CD14-positive monocyte (primary cell): ENCODE data around the gene JPH2. TPM values are rescaled to one million over a fixed set of nuclear protein-coding genes. Genes with fewer than 3 reads are reported as not detected.

Experiments
- DNase-seq, 3 donors: peaks; one replicate each; pipeline ENCODE4 v3.0.0-alpha.2; 2011 to 2022
- H2AFZ ChIP-seq: 2 replicates; pipeline ENCODE4 v1.6.0; 2012; ENCODE audit warnings: mild to moderate bottlenecking, low read depth, low read length, inconsistent platforms; ENCODE audit not compliant: insufficient read depth, poor library complexity, severe bottlenecking
- H3K27ac ChIP-seq, 2 donors: 1 replicate in 1 of 2; 2 replicates in 1 of 2; pipeline ENCODE4 v1.5.1; 2012 to 2013; ENCODE audit warnings: low read length in 2 of 2, control low read depth in 1 of 2, inconsistent platforms in 1 of 2, low read depth in 1 of 2, mild to moderate bottlenecking in 1 of 2
- H3K27me3 ChIP-seq, 2 donors: one replicate each; pipeline versions ENCODE4 v1.6.0 to v1.6.1; 2011 to 2013; ENCODE audit warnings: low read length in 2 of 2; ENCODE audit not compliant: control insufficient read depth in 2 of 2, insufficient read depth in 2 of 2
- H3K36me3 ChIP-seq, 2 donors: replicated peaks in 1 of 2; 1 replicate in 1 of 2; 2 replicates in 1 of 2; pipeline versions ENCODE4 v1.5.1 to v1.6.1; 2012 to 2013; ENCODE audit warnings: low read length in 2 of 2, control low read depth in 1 of 2, inconsistent platforms in 1 of 2, mild to moderate bottlenecking in 1 of 2; ENCODE audit not compliant: insufficient read depth in 2 of 2, control insufficient read depth in 1 of 2
- H3K4me1 ChIP-seq, 2 donors: 1 replicate in 1 of 2; 2 replicates in 1 of 2; pipeline versions ENCODE4 v1.5.1 to v1.6.1; 2012 to 2013; ENCODE audit warnings: low read length in 2 of 2, control low read depth in 1 of 2, inconsistent platforms in 1 of 2, mild to moderate bottlenecking in 1 of 2, moderate library complexity in 1 of 2; ENCODE audit not compliant: insufficient read depth in 2 of 2, control insufficient read depth in 1 of 2
- H3K4me2 ChIP-seq: replicated peaks from 2 replicates; pipeline ENCODE3; 2012; ENCODE audit warnings: low read length, moderate library complexity, mild to moderate bottlenecking; ENCODE audit not compliant: poor library complexity, severe bottlenecking; ENCODE audit errors: extremely low read depth
- H3K4me3 ChIP-seq, 3 experiments: fragments of 200-600 bp in 1 of 3; sonication (generic) in 1 of 3; replicated peaks in 1 of 3; 1 replicate in 2 of 3; 2 replicates in 1 of 3; pipeline ENCODE4 v1.5.1; 2011 to 2013; ENCODE audit warnings: low read length in 3 of 3, mild to moderate bottlenecking in 3 of 3, control low read depth in 2 of 3, low read depth in 2 of 3, inconsistent platforms in 1 of 3, moderate library complexity in 1 of 3
- H3K79me2 ChIP-seq: 2 replicates; pipeline ENCODE4 v1.6.0; 2012; ENCODE audit warnings: mild to moderate bottlenecking, control low read depth, inconsistent platforms, low read length, moderate library complexity; ENCODE audit not compliant: insufficient read depth
- H3K9ac ChIP-seq: 2 replicates; pipeline ENCODE4 v1.6.0; 2017; ENCODE audit warnings: low read length, mild to moderate bottlenecking; ENCODE audit not compliant: insufficient read depth, poor library complexity, severe bottlenecking
- H3K9me3 ChIP-seq, 2 donors: replicated peaks in 1 of 2; 1 replicate in 1 of 2; 2 replicates in 1 of 2; pipeline versions ENCODE4 v1.5.1 to v1.6.1; 2012 to 2013; ENCODE audit warnings: low read length in 2 of 2, control low read depth in 1 of 2; ENCODE audit not compliant: control insufficient read depth in 1 of 2, insufficient read depth in 1 of 2
- H4K20me1 ChIP-seq: 2 replicates; pipeline ENCODE4 v1.6.0; 2012; ENCODE audit warnings: mild to moderate bottlenecking, low read length, control low read depth, moderate library complexity; ENCODE audit not compliant: insufficient read depth
- H3K27ac Mint-ChIP-seq, 7 donors: one replicate each; pipeline ENCODE4 v1.8.0; 2020; ENCODE audit warnings: mild to moderate bottlenecking in 7 of 7, mixed read lengths in 7 of 7, moderate library complexity in 6 of 7, inconsistent platforms in 2 of 7
- H3K27me3 Mint-ChIP-seq, 3 donors: one replicate each; pipeline ENCODE4 v1.8.0; 2021 to 2022; ENCODE audit warnings: low read depth in 3 of 3, mild to moderate bottlenecking in 3 of 3, mixed read lengths in 3 of 3, moderate library complexity in 3 of 3, inconsistent platforms in 1 of 3
- H3K36me3 Mint-ChIP-seq, 2 donors: one replicate each; pipeline ENCODE4 v1.8.0; 2020; ENCODE audit warnings: mixed read lengths in 2 of 2, inconsistent platforms in 1 of 2, mild to moderate bottlenecking in 1 of 2
- H3K4me1 Mint-ChIP-seq: one replicate; pipeline ENCODE4 v1.8.0; 2020; ENCODE audit warnings: mild to moderate bottlenecking, mixed read lengths
- H3K4me3 Mint-ChIP-seq, 2 donors: one replicate each; pipeline ENCODE4 v1.8.0; 2020; ENCODE audit warnings: mild to moderate bottlenecking in 2 of 2, mixed read lengths in 2 of 2, moderate library complexity in 1 of 2
- H3K9me3 Mint-ChIP-seq, 7 donors: one replicate each; pipeline ENCODE4 v1.8.0; 2020 to 2022; ENCODE audit warnings: mixed read lengths in 7 of 7, mild to moderate bottlenecking in 6 of 7, moderate library complexity in 6 of 7, inconsistent platforms in 2 of 7
- WGBS: methylation state at CpG from one replicate; pipeline ENCODE4 v1.1.5; 2013; ENCODE audit warnings: missing lambda C conversion rate; ENCODE audit not compliant: insufficient coverage; 5-methylcytosine and 5-hydroxymethylcytosine counted together
- intact Hi-C, 2 donors: fragments of 100-400 bp; cut with micrococcal nuclease; formaldehyde crosslinking; loops; one replicate each; pipeline versions ENCODE4 v1.15.0 to v1.15.1; 2023
- polyA plus RNA-seq, 3 donors: library from polyadenylated mRNA; depleted of rRNA in 1 of 3; unstranded in 2 of 3; stranded (reverse) in 1 of 3; fragments of 300-500 nt in 2 of 3; fragments of >200 nt in 1 of 3; fragmentation: Illumina TruSeq in 2 of 3; gene quantifications; 1 replicate in 2 of 3; 2 replicates in 1 of 3; pipeline ENCODE4 v1.2.3, GENCODE V29; 2012 to 2021
- TF ChIP-seq, protein P1 (sequence below): fragments of 200-600 bp; IDR thresholded peaks from one replicate; pipeline ENCODE4 v1.8.0; 2022; ENCODE audit warnings: antibody characterized with exemption, mild to moderate bottlenecking

Gene JPH2
- polyA plus RNA-seq, 3 donors: not detected

DNA sequence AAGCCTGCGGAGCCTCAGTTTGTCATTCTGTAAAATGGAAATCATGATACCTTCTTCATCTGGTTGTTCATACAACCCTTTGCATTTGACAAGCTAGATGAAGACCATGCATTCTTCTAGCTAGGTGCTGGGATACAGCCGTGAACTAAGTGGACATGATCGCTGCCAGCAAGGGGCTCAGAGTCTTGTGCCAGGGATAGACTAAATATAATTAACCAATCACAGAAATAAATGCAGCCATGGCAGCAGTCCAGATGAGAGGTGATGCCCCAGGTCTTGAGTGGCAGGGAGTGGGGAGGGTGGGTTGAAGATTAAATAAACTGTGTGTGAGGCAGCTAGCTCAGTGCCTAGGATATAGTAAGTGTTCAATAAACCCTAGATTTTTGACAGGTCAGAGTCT, 19.3 kb downstream of the JPH2 start:
- H3K27me3 ChIP-seq: peaks cover 24% of the 10 kb centered on the region in 2 donors
- H3K4me1 ChIP-seq: no peaks in the 10 kb centered on the region
- 100% methylated on average over 1 of the region's 3 CpGs for WGBS
- no peak overlapping the region for H3K9ac ChIP-seq
- H3K4me1 Mint-ChIP-seq: no peaks in the 10 kb centered on the region
- no peaks in the 10 kb centered on the region for H3K79me2 ChIP-seq
- peaks cover 0 to 4% (median 0%) of the 10 kb centered on the region in 7 donors for H3K9me3 Mint-ChIP-seq
- intact Hi-C loops: no loop called here
- no peak overlapping the region for H3K27ac ChIP-seq
- no peaks in the 10 kb centered on the region for H4K20me1 ChIP-seq
- H3K9me3 ChIP-seq: no peaks in the 10 kb centered on the region
- no peak overlapping the region for H3K4me2 ChIP-seq
- no peaks in the 10 kb centered on the region for H3K36me3 ChIP-seq
- DNase-seq: no peak
- no peak overlapping the region for H3K27ac Mint-ChIP-seq
- TF ChIP-seq, protein P1, sequence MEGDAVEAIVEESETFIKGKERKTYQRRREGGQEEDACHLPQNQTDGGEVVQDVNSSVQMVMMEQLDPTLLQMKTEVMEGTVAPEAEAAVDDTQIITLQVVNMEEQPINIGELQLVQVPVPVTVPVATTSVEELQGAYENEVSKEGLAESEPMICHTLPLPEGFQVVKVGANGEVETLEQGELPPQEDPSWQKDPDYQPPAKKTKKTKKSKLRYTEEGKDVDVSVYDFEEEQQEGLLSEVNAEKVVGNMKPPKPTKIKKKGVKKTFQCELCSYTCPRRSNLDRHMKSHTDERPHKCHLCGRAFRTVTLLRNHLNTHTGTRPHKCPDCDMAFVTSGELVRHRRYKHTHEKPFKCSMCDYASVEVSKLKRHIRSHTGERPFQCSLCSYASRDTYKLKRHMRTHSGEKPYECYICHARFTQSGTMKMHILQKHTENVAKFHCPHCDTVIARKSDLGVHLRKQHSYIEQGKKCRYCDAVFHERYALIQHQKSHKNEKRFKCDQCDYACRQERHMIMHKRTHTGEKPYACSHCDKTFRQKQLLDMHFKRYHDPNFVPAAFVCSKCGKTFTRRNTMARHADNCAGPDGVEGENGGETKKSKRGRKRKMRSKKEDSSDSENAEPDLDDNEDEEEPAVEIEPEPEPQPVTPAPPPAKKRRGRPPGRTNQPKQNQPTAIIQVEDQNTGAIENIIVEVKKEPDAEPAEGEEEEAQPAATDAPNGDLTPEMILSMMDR: no peak
- H3K4me3 ChIP-seq: no peak overlapping the region
- H2AFZ ChIP-seq: no peak overlapping the region
- peaks cover 18 to 28% (median 27%) of the 10 kb centered on the region in 3 donors for H3K27me3 Mint-ChIP-seq
- H3K4me3 Mint-ChIP-seq: no peak overlapping the region
- no peaks in the 10 kb centered on the region for H3K36me3 Mint-ChIP-seq

DNA sequence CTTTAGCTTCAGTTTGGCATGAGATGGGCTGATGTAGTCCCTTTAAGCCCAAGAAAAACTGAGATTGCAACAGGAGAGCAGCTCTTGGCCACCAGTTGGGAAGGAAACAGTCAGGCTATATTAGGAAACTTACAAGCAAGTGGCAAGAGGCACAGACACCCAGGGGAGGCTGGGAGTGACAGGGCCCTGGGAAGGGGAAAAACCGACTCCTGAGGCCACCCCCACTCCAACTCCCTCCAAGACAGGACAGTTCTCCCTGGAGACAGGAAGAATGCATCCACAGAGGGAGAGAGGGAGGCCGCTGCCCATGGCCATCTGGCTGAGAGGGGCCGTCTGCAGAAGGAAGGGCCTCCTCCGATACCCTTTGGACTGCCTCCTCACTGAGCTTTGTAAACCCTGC, 20.5 kb downstream of the JPH2 start:
- H3K4me1 Mint-ChIP-seq: no peaks in the 10 kb centered on the region
- H3K9ac ChIP-seq: no peak overlapping the region

More for the DNA sequence above, 20.5 kb downstream of the JPH2 start:
- no peaks in the 10 kb centered on the region for H3K36me3 ChIP-seq
- Mint-ChIP-seq H3K36me3 (no peaks in the 10 kb centered on the region), H3K9me3 (peaks cover 0 to 4% (median 0%) of the 10 kb centered on the region in 7 donors), H3K27ac (no peak overlapping the region), H3K4me3 (no peak overlapping the region), H3K27me3 (peaks cover 16 to 21% (median 19%) of the 10 kb centered on the region in 3 donors)
- no peak overlapping the region for H3K4me2 ChIP-seq
- H3K9me3 ChIP-seq: no peaks in the 10 kb centered on the region
- DNase-seq: no peak
- peaks cover 14 to 18% of the 10 kb centered on the region in 2 donors for H3K27me3 ChIP-seq
- H3K79me2 ChIP-seq: no peaks in the 10 kb centered on the region
- no peaks in the 10 kb centered on the region for H4K20me1 ChIP-seq
- H3K4me3 ChIP-seq: no peak overlapping the region
- H3K4me1 ChIP-seq: no peaks in the 10 kb centered on the region
- intact Hi-C loops: no loop called here
- H3K27ac ChIP-seq: no peak overlapping the region
- H2AFZ ChIP-seq: no peak overlapping the region
- WGBS: no CpG with 5 or more reads among the region's 4 CpGs
- TF ChIP-seq, protein P1: no peak
